ENCODE data around the gene RPL23.

DNA sequence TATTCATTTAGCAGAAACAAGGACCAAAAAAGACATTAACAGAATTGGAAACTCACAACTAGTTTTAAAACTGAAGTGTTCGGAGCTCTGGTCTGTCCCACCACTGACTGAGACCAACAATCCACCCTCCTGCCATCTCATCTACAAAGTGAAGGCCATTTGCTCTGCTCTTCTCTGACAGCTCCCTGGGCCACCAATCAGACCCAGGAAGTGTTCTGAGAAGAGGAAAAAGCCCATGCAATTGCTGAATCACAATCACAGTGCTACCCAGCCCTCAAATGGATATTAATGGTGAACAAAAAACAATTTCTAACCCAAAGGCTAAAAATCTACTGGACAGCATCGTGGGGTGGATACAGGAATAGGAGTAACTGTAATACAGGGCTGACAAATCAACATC lies 2.1 kb downstream of the RPL23 start:
- TF ChIP-seq POLR2AphosphoS5 (IDR thresholded peaks at IDR 0.05; ENCODE audit: borderline replicate concordance, low read depth, low read length) (no peak), EZH2 (IDR thresholded peaks at IDR 0.05) (no peak)
